GM18870 (cell line): ENCODE measurements around the gene MED9.

Experiments
- ATAC-seq: cut with Tn5 transposase; IDR thresholded peaks from one replicate; pipeline ENCODE4 v1.9.1; 2021; ENCODE audit warnings: moderate library complexity; ENCODE audit not compliant: unreplicated experiment

The MED9 gene

GRCh38 chr17:17487998-17488397, 11.2 kb downstream of the MED9 start:
- no peak for ATAC-seq

- no peak for ATAC-seq
These were observed 14.3 kb downstream of the MED9 start for GRCh38 chr17:17491031-17491471.

- ATAC-seq: no peak
These were observed 14.8 kb downstream of the MED9 start for GRCh38 chr17:17491546-17491988.

GRCh38 chr17:17492085-17492484, 15.3 kb downstream of the MED9 start:
- no peak for ATAC-seq

GRCh38 chr17:17492571-17492970, 15.8 kb downstream of the MED9 start:
- no peak for ATAC-seq

- ATAC-seq: no peak
These were observed 16.6 kb downstream of the MED9 start for GRCh38 chr17:17493249-17493985.

GRCh38 chr17:17493986-17494466, 17.2 kb downstream of the MED9 start:
- ATAC-seq: no peak

GRCh38 chr17:17494499-17494869, 17.7 kb downstream of the MED9 start:
- no peak for ATAC-seq

- ATAC-seq: no peak
These were observed 18.2 kb downstream of the MED9 start for GRCh38 chr17:17494870-17495535.

- no peak for ATAC-seq
These were observed 18.9 kb downstream of the MED9 start for GRCh38 chr17:17495536-17496188.

- ATAC-seq: no peak
These were observed 19.6 kb downstream of the MED9 start, which contains the start of gene RASD1 for GRCh38 chr17:17496189-17497064. TSS of gene RASD1 (minus strand) at chr17:17496395. CDS start at chr17:17496181, 214 bp downstream.

- ATAC-seq: no peak
These were observed 20.5 kb downstream of the MED9 start for GRCh38 chr17:17497065-17497844.

GRCh38 chr17:17497845-17498520, 21.2 kb downstream of the MED9 start:
- no peak for ATAC-seq

GRCh38 chr17:17498606-17499301, 22.0 kb downstream of the MED9 start:
- no peak for ATAC-seq

- ATAC-seq: no peak
These were observed 22.8 kb downstream of the MED9 start for GRCh38 chr17:17499402-17500145.

GRCh38 chr17:17500999-17501605, 24.3 kb downstream of the MED9 start:
- no peak for ATAC-seq

- ATAC-seq: no peak
These were observed 26.2 kb downstream of the MED9 start for GRCh38 chr17:17502741-17503565.
